OCI-LY1 (cell line): ENCODE measurements around the gene TDRKH.

ENCODE experiments used
- EZH2 ChIP-seq: fragments of 200-600 bp; sonication (generic), shearing (Covaris generic); IDR thresholded peaks from 2 replicates; pipeline ENCODE4 v1.8.0; 2017; ENCODE audit warnings: borderline replicate concordance, mixed run types, mild to moderate bottlenecking, antibody characterized with exemption, low read length, moderate library complexity, mixed read lengths
- TF ChIP-seq, protein P1 (sequence below): fragments of 200-600 bp; sonication (generic), shearing (Covaris generic); IDR thresholded peaks from 2 replicates; pipeline ENCODE4 v1.5.1; 2017; ENCODE audit warnings: mild to moderate bottlenecking, antibody characterized with exemption, low read length, moderate library complexity, mixed read lengths

GRCh38 chr1:151838222-151839081, 48.2 kb upstream of the TDRKH start:
- TF ChIP-seq, protein P1, sequence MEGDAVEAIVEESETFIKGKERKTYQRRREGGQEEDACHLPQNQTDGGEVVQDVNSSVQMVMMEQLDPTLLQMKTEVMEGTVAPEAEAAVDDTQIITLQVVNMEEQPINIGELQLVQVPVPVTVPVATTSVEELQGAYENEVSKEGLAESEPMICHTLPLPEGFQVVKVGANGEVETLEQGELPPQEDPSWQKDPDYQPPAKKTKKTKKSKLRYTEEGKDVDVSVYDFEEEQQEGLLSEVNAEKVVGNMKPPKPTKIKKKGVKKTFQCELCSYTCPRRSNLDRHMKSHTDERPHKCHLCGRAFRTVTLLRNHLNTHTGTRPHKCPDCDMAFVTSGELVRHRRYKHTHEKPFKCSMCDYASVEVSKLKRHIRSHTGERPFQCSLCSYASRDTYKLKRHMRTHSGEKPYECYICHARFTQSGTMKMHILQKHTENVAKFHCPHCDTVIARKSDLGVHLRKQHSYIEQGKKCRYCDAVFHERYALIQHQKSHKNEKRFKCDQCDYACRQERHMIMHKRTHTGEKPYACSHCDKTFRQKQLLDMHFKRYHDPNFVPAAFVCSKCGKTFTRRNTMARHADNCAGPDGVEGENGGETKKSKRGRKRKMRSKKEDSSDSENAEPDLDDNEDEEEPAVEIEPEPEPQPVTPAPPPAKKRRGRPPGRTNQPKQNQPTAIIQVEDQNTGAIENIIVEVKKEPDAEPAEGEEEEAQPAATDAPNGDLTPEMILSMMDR: no peak
- no peak for TF ChIP-seq EZH2
